22Rv1 (cell line): ENCODE measurements around the gene SLC66A2.

Experiments used
- ZFX ChIP-seq: fragments of 450-650 bp; IDR thresholded peaks from 2 replicates; pipeline ENCODE4 v1.6.1; 2017; ENCODE audit warnings: antibody characterized with exemption, borderline replicate concordance
- TF ChIP-seq, protein P1 (sequence below): fragments of 450-650 bp; IDR thresholded peaks from 2 replicates; pipeline ENCODE4 v1.5.1; 2017; ENCODE audit warnings: mild to moderate bottlenecking

DNA sequence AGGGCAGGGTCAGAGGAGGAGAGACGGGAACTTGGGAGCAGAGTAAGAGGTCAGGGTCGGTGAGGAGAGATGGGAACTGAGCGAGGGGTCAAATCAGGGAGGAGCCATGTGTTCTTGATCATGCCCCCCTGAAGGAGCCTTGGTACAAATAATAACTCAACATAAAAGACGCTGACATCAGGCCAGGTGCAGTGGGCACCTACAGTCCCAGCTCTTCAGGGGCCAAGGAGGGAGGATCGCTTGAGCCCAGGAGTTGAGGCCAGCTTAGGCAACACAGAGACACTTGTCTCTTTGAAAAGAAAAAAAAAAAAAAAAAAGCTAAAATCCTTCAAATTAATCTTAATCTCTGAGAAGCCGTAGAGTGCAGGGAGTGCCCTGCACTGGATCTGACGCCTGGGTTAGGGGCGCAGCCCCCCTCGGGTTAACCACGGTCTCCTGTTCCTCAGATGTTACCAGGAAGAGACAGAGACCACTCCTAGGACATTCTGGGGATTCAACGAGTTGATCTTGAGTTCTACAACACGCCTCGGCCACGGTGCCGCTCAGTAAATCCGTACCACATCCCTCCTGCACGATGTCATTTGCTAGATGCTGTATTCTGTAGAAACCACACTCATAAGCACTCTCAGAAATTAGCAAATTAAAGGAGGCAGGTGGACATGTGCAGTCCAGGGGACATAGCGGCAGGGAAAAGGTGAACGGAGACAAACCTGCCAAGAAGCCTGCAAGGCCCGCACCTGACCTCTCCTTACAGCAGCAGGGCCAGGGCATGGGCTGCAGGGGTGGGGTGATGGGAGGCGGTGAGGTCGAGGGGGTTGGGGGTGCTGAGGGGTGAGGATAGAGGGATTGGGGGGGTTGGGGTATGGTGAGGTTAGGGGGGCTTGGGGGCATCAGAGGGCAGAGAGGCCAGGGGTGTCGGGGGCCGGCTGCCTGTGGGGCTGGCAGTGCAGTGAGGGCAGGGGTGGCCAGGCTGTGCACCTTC lies 29.2 kb downstream of the SLC66A2 start:
- TF ChIP-seq, protein P1, sequence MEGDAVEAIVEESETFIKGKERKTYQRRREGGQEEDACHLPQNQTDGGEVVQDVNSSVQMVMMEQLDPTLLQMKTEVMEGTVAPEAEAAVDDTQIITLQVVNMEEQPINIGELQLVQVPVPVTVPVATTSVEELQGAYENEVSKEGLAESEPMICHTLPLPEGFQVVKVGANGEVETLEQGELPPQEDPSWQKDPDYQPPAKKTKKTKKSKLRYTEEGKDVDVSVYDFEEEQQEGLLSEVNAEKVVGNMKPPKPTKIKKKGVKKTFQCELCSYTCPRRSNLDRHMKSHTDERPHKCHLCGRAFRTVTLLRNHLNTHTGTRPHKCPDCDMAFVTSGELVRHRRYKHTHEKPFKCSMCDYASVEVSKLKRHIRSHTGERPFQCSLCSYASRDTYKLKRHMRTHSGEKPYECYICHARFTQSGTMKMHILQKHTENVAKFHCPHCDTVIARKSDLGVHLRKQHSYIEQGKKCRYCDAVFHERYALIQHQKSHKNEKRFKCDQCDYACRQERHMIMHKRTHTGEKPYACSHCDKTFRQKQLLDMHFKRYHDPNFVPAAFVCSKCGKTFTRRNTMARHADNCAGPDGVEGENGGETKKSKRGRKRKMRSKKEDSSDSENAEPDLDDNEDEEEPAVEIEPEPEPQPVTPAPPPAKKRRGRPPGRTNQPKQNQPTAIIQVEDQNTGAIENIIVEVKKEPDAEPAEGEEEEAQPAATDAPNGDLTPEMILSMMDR = no peak
- TF ChIP-seq ZFX = no peak
